22Rv1 (cell line): ENCODE results near the gene MTHFD1L.

Experiments
- CTCF ChIP-seq: fragments of 450-650 bp; IDR thresholded peaks from 2 replicates; pipeline ENCODE4 v1.5.1; 2017; ENCODE audit warnings: mild to moderate bottlenecking
- ZFX ChIP-seq: fragments of 450-650 bp; IDR thresholded peaks from 2 replicates; pipeline ENCODE4 v1.6.1; 2017; ENCODE audit warnings: antibody characterized with exemption, borderline replicate concordance

- no peak for TF ChIP-seq CTCF
- no peak for TF ChIP-seq ZFX
Measured at GRCh38 chr6:150857945-150858308, 7.6 kb upstream of the MTHFD1L start.
